Stimulated activated CD8-positive, alpha-beta memory T cell treated with anti-CD3 and anti-CD28 coated beads, Interleukin-4, amount 100 ng/mL, for 1 hour (primary cell): Measurements from ENCODE around the gene PRSS2.

Experiments
- DNase-seq, 2 donors: peaks; one replicate each; pipeline ENCODE4 v3.0.0-alpha.2; 2020; ENCODE audit warnings: low read depth in 2 of 2, low spot score in 1 of 2

PRSS2 gene

DNA sequence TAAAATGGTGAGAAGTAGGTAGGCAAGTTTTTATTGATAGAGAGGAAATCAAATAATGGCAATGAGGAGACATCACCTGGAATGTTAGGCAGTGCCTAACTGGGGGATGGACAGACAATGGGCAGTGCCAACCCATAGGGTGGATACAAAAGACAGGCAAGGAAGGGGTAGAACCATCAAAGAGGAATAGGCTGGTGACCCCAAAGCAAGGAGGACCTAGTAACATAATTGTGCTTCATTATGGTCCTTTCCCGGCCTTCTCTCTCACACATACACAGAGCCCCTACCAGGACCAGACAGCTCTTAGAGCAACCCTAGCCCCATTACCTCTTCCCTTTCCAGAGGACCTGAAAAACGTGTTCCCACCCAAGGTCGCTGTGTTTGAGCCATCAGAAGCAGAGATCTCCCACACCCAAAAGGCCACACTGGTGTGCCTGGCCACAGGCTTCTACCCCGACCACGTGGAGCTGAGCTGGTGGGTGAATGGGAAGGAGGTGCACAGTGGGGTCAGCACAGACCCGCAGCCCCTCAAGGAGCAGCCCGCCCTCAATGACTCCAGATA, 30.0 kb downstream of the PRSS2 start:
- no peak for DNase-seq

- DNase-seq: no peak
These were observed 31.0 kb downstream of the PRSS2 start for GRCh38 chr7:142801601-142802295.

GRCh38 chr7:142802301-142802700, 31.5 kb downstream of the PRSS2 start:
- no peak for DNase-seq

- no peak for DNase-seq
These were observed 33.1 kb downstream of the PRSS2 start for GRCh38 chr7:142803901-142804300.

- no peak for DNase-seq
These were observed 34.0 kb downstream of the PRSS2 start for GRCh38 chr7:142804728-142805207.

DNA sequence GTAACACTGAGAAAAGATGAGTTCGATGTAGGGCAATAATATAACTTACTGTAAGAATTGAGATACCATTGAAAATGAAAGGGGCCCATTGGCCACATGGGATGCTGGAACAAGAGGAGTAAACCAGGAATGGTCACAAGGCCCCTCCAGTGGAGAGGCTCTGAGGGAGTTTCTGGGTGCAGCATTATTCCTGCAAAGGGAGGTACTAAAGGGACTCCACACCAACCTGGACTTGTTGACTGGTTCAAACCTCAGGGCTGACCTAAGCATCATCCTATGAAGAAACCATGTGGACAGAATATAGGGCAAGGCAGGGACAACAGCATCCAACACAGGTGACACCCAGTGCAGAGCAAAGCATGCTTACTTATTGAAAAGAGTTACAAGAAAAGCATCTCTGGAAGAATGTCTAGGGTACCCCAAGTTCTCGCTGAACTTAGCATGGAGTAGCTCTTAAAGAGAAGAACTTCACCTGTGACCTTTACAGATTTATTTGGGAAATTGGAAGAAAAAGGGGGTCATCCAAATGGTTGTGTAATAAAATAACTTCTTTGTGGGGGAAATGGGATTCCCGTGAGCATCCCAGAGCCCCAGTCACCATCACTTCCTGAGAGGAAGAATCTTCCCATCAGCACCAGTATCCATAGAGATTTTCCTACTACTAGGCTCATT, 34.7 kb downstream of the PRSS2 start:
- DNase-seq: no peak

- DNase-seq: no peak
These were observed 35.2 kb downstream of the PRSS2 start for GRCh38 chr7:142806022-142806356.

DNA sequence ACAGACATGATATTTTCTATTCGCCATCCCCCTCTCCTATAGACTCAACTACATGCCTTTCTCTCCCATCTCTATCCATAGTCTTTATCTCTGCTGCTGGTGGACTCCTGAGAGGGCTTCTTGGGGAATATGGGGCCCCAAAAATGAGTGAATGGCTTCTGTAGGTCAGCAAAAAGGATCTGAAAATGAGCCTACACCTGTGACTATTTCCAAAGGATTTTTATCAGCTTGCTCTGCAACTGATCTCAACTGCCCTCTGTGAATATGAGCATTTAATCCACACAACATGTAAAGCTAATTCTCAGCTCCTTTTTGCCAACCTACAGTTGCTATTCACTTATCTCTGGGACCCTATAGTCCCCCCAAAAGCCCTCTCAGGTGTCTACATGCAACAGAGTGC, 36.2 kb downstream of the PRSS2 start:
- no peak for DNase-seq

DNA sequence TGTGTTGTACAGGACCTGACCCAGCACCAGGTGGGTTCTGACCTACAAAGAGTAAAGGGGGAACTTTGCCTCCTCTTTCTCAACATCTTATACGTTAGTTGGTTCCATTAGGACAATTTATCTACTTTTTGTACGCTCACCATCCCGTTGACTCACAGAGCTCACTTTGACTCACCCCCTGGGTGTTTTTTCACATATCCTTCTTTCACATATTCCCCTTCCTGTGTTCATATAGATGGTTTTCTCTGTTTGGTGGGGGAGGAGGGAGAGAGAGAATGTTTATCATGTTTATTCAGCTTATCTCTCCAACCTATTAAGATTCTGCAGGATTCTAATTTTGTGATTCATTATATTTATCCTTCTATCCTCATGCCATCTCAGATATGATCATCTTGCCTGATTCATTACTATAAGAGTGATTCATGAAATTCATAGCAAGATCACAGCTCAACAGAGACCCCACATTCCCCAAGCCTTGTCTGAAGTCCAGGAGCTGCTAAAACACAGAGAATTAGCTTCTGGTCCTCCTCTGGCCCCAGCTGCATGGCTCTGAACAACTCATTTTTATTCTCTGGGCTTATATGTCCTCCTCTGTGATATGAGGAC, 37.2 kb downstream of the PRSS2 start:
- no peak for DNase-seq

DNA sequence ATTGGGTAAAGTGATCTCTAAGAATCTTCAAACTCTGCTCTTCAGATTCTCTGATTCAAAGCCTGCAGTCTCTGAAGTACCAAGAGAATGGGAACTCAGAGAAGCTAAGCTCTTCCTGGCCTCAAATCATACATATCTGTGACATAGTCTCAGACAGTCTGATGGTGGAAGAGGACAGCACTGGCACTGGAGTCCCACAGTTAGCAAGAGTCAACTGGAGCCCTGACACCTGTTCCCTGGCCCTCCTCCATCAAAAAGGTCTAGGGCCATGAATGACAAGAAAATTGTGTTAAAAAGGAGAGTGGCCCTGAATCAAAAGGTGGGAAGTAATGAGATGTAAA, 37.7 kb downstream of the PRSS2 start:
- no peak for DNase-seq

DNA sequence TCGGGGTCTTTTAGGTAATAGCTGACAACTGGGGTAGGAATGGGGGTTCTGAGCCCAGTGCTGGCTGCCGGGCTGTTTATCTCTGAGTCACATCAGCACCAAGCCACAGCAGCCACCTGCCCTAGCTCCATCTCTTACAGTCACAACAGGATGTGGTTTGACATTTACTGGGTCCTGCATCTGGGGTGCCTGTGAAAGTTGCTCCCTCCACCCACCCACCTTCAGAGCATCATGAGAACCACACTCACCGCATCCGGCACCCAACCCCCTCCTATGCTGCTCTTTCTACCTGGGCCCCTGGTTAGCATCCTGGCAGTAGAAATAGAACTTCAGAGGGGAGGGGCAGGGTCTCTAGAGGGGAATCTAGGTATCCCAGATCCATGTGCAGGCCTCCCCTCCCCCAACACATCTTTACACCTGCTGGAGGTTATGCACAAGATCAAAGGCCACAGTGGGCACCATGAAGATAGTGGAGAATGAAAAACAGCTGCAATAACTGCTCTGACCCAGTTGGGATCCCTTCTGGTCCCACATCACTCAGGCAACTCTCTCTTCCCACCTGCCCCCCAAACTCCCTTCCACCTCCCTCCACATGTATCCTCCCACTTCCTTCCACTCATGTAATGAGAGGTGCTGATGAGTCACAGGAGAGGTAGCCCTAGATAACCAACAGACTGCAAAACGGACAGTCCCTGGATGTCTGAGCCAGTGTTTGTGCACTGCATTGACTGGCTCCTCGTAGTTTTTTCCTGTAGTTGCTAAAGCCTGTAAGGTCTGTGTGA, 38.2 kb downstream of the PRSS2 start:
- DNase-seq: peak; percentile 87

DNA sequence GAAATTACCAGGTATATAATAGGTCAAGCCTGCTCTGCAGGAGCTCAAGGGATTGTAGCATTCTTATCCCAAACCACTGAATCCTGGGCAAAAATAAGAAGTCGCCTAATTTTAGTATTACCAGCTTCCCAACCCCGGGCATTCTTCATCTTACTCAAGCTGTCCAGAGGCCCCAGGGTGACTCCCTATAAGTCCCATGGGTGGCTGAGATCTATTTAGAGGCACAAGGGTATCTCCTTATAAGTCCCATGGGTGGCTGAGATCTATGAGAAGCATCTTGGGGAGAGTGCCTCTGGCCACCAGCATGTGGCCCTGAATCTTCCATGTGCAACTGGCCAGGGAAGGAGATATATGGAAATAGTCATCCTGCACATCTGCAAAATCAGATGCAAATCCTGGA, 38.9 kb downstream of the PRSS2 start:
- no peak for DNase-seq

GRCh38 chr7:142811154-142811737, 40.5 kb downstream of the PRSS2 start:
- DNase-seq: no peak

DNA sequence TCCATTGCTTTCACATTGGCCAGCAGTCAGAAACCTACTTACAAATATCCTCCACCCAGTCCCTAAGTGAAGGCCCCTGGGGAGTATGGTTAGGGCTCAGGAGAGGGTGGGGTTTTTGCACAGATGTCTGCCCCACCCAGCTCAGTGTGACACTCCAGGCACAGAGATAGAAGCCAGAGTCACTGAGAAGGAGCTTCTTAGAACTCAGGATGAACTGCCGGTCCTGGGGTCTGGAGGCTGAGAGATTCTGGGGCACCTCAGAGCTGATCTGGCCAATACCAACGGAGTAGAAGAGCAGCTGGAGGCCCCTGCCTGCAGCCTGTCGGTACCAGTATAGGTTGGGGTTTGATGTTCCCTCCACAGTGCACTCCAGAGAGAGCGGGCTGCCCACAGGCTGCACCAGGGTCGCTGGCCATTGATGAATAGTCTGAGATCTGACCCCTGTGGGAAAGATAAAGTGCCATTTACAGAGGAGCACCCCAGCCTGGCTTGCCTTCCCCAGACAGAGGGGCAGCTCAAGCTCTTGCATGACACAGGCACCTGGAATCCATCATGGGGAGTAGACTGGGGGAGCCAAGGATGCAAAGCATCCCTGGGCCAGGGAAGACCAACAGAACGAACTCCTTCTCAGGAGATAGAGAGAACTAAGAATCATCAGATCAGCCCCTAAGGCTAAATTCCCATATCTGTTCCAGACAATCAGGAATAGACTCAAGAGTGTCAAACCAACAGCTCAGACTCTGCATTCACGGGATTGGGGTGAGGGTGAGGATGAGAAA, 41.9 kb downstream of the PRSS2 start:
- DNase-seq: no peak

DNA sequence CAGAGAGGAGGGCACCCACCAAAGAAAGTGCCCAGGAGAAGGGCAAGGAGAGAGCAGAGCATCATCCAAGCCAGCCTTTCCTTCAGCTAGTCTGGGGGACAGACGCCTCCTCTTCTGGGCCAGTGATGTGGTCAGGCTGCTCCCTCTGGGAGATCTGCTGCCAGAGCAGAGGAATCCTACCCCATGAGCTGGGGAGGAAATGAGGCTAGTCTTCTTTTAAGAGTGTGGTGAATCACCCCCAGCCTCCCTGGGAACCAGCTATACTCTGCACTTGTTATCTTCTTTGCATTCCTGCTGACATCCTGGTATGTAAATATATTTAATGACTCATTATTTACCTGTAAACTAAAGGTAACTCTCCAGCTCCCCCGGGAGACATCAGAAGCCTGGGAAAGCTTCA, 42.5 kb downstream of the PRSS2 start:
- DNase-seq: no peak

GRCh38 chr7:142813699-142814098, 42.9 kb downstream of the PRSS2 start:
- no peak for DNase-seq

DNA sequence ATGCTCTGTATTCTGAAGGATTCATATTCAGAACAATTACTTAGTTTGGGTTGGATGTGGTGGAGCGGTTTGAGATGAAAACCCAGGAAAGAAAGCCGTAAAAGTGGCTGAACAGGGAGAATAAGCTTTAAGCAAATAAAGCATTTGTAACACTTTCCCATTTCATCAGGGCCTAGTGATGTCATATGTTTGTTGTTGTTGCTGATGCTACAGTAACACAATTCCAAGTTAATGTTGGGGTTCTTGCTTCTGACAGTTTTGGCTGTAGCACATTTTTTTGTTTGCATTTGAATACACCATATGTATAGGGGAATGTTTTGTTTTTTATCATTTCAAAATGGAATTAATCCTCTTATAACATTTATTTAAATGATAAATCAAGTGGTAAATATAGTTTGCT, 43.7 kb downstream of the PRSS2 start:
- DNase-seq: no peak

DNA sequence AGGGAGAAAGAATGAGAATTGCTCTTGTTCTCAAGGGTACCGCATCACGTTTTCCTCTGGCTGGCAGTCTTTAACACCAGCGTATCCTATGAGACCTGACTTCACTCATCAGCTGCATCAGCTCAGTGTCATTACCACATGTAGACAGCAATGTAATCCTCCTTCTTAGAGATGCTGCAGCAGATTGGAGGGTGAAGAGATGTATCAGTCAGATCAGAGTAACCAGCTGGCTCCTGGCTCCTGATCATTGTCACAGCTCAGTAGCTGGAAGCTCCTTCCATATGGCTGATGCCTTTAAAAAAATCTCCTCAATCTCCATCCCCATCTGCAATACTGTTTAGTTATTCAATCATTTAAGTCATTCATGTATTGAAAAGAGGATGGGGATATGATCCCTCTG, 44.4 kb downstream of the PRSS2 start:
- no peak for DNase-seq

- DNase-seq: no peak
These were observed 46.7 kb downstream of the PRSS2 start for GRCh38 chr7:142817506-142817905.

GRCh38 chr7:142819530-142819929, 48.8 kb downstream of the PRSS2 start:
- DNase-seq: no peak
